H9 (cell line): ENCODE data around the gene NEURL2. TPM values are rescaled to one million over a fixed set of nuclear protein-coding genes. Genes with fewer than 3 reads are reported as not detected.

Experiments used
- DNase-seq: peaks from one replicate; pipeline ENCODE4 v3.0.0-alpha.2; 2017
- H2AFZ ChIP-seq: one replicate; pipeline ENCODE4 v1.6.1; 2013; ENCODE audit warnings: mild to moderate bottlenecking, low read length, control low read depth, moderate library complexity
- H2AK5ac ChIP-seq: 2 replicates; pipeline ENCODE4 v1.6.1; 2013; ENCODE audit warnings: low read length, control low read depth, mixed read lengths; ENCODE audit not compliant: insufficient read length
- H2BK120ac ChIP-seq: one replicate; pipeline ENCODE4 v1.6.1; 2013; ENCODE audit warnings: low read depth, mild to moderate bottlenecking, low read length, control low read depth, inconsistent platforms; ENCODE audit not compliant: poor library complexity, severe bottlenecking
- H2BK12ac ChIP-seq: 2 replicates; pipeline ENCODE4 v1.6.1; 2013; ENCODE audit warnings: low read length, control low read depth, mixed read lengths, low read depth; ENCODE audit not compliant: insufficient read length
- H2BK15ac ChIP-seq: 2 replicates; pipeline ENCODE4 v1.6.1; 2013; ENCODE audit warnings: low read depth, low read length, control low read depth
- H2BK20ac ChIP-seq: one replicate; pipeline ENCODE4 v1.6.1; 2013; ENCODE audit warnings: low read depth, mild to moderate bottlenecking, low read length, control low read depth, inconsistent platforms; ENCODE audit not compliant: poor library complexity, severe bottlenecking
- H2BK5ac ChIP-seq: 2 replicates; pipeline ENCODE4 v1.6.1; 2013; ENCODE audit warnings: low read length, control low read depth, mixed read lengths; ENCODE audit not compliant: insufficient read length
- H3K14ac ChIP-seq: 2 replicates; pipeline ENCODE4 v1.6.1; 2013; ENCODE audit warnings: low read length, control low read depth; ENCODE audit not compliant: insufficient read depth
- H3K18ac ChIP-seq: 2 replicates; pipeline ENCODE4 v1.6.1; 2013; ENCODE audit warnings: low read depth, mild to moderate bottlenecking, mixed read lengths, low read length, control low read depth; ENCODE audit not compliant: insufficient read length
- H3K23ac ChIP-seq: 2 replicates; pipeline ENCODE4 v1.6.1; 2013; ENCODE audit warnings: low read length, control low read depth, mixed read lengths, low read depth; ENCODE audit not compliant: insufficient read length
- H3K23me2 ChIP-seq: 2 replicates; pipeline ENCODE4 v1.6.1; 2013; ENCODE audit warnings: low read depth, mild to moderate bottlenecking, mixed read lengths, low read length, control low read depth; ENCODE audit not compliant: insufficient read length, poor library complexity, severe bottlenecking
- H3K27ac ChIP-seq: 2 replicates; pipeline ENCODE4 v1.5.1; 2013; ENCODE audit warnings: low read length, control low read depth, mixed read lengths, low read depth; ENCODE audit not compliant: insufficient read length
- H3K27me3 ChIP-seq: 2 replicates; pipeline ENCODE4 v1.6.1; 2013; ENCODE audit warnings: low read length, control low read depth, inconsistent platforms; ENCODE audit not compliant: insufficient read depth
- H3K4ac ChIP-seq: 2 replicates; pipeline ENCODE4 v1.6.1; 2013; ENCODE audit warnings: low read depth, mild to moderate bottlenecking, control low read depth, inconsistent platforms, low read length, moderate library complexity
- H3K4me1 ChIP-seq: 2 replicates; pipeline ENCODE4 v1.6.1; 2013; ENCODE audit warnings: low read length, control low read depth, inconsistent platforms; ENCODE audit not compliant: insufficient read depth
- H3K4me2 ChIP-seq: 2 replicates; pipeline ENCODE4 v1.6.1; 2013; ENCODE audit warnings: low read length, control low read depth, mixed read lengths; ENCODE audit not compliant: insufficient read length, insufficient read depth
- H3K56ac ChIP-seq: 2 replicates; pipeline ENCODE4 v1.6.1; 2013; ENCODE audit warnings: low read depth, mild to moderate bottlenecking, mixed read lengths, low read length, control low read depth; ENCODE audit not compliant: insufficient read length
- H3K79me1 ChIP-seq: 2 replicates; pipeline ENCODE4 v1.6.1; 2013; ENCODE audit warnings: low read depth, mild to moderate bottlenecking, moderate library complexity, low read length, control low read depth, inconsistent platforms; ENCODE audit not compliant: insufficient read depth, poor library complexity, severe bottlenecking
- H3K79me2 ChIP-seq: 2 replicates; pipeline ENCODE4 v1.6.1; 2013; ENCODE audit warnings: low read length, control low read depth, inconsistent platforms; ENCODE audit not compliant: insufficient read depth
- H3K9ac ChIP-seq: 2 replicates; pipeline ENCODE4 v1.6.1; 2013; ENCODE audit warnings: low read length, control low read depth, mixed read lengths; ENCODE audit not compliant: insufficient read length; ENCODE audit errors: extremely low read depth
- H3K9me3 ChIP-seq: one replicate; pipeline ENCODE4 v1.6.1; 2013; ENCODE audit warnings: low read depth, low read length, inconsistent platforms; ENCODE audit not compliant: control insufficient read depth
- H3T11ph ChIP-seq: one replicate; pipeline ENCODE4 v1.6.1; 2013; ENCODE audit warnings: mild to moderate bottlenecking, low read length, control low read depth, inconsistent platforms
- H4K20me1 ChIP-seq: one replicate; pipeline ENCODE4 v1.6.1; 2013; ENCODE audit not compliant: control insufficient read depth, insufficient read length, insufficient read depth
- H4K5ac ChIP-seq: 2 replicates; pipeline ENCODE4 v1.6.1; 2013; ENCODE audit warnings: low read depth, mild to moderate bottlenecking, mixed read lengths, low read length, control low read depth; ENCODE audit not compliant: insufficient read length
- H4K8ac ChIP-seq: replicated peaks from 2 replicates; pipeline ENCODE4 v1.6.1; 2013; ENCODE audit warnings: low read length, control low read depth, mixed read lengths, low read depth; ENCODE audit not compliant: insufficient read length
- H4K91ac ChIP-seq: 2 replicates; pipeline ENCODE4 v1.6.1; 2013; ENCODE audit warnings: low read depth, mild to moderate bottlenecking, moderate library complexity, mixed read lengths, low read length, control low read depth; ENCODE audit not compliant: insufficient read length
- H3K27ac Mint-ChIP-seq, 3 experiments: 2 replicates in 2 of 3; 3 replicates in 1 of 3; pipeline ENCODE4 v1.8.0; 2020 to 2021; ENCODE audit warnings: mixed read lengths in 3 of 3, mild to moderate bottlenecking in 1 of 3, moderate library complexity in 1 of 3
- H3K27me3 Mint-ChIP-seq: 2 replicates; pipeline ENCODE4 v1.8.0; 2021; ENCODE audit warnings: low read depth, mild to moderate bottlenecking, moderate library complexity, mixed read lengths
- H3K36me3 Mint-ChIP-seq, 3 experiments: 2 replicates in 2 of 3; 3 replicates in 1 of 3; pipeline ENCODE4 v1.8.0; 2020 to 2021; ENCODE audit warnings: low read depth in 3 of 3, mixed read lengths in 3 of 3; ENCODE audit not compliant: insufficient read depth in 1 of 3
- H3K4me1 Mint-ChIP-seq, 2 experiments: 2 replicates each; pipeline ENCODE4 v1.8.0; 2020; ENCODE audit warnings: mixed read lengths in 2 of 2
- H3K4me3 Mint-ChIP-seq, 2 experiments: 2 replicates in 1 of 2; 3 replicates in 1 of 2; pipeline ENCODE4 v1.8.0; 2020 to 2021; ENCODE audit warnings: mild to moderate bottlenecking in 2 of 2, mixed read lengths in 2 of 2, moderate library complexity in 1 of 2
- H3K9me3 Mint-ChIP-seq, 2 experiments: 2 replicates in 1 of 2; 3 replicates in 1 of 2; pipeline ENCODE4 v1.8.0; 2020; ENCODE audit warnings: mild to moderate bottlenecking in 2 of 2, mixed read lengths in 2 of 2, moderate library complexity in 1 of 2
- WGBS: extraction: QIAGEN DNeasy Blood & Tissue Kit; methylation state at CpG from one replicate; pipeline ENCODE4 v1.1.7; 2013; ENCODE audit warnings: missing lambda C conversion rate, low lambda C conversion rate, mixed read lengths; ENCODE audit not compliant: insufficient read length; ENCODE audit errors: extremely low coverage; 5-methylcytosine and 5-hydroxymethylcytosine counted together
- total RNA-seq: library from RNA; stranded (reverse); gene quantifications from 2 replicates; pipeline ENCODE4 v1.2.1, GENCODE V29; 2021
- TF ChIP-seq, protein P1 (sequence below): fragments of 200-600 bp; sonication (generic); conservative IDR thresholded peaks from 3 replicates; pipeline ENCODE4 v1.8.0; 2021; ENCODE audit warnings: antibody characterized with exemption, mild to moderate bottlenecking

NEURL2 gene
- total RNA-seq, 1 experiment from 2014 or later, result 5.4 TPM

DNA sequence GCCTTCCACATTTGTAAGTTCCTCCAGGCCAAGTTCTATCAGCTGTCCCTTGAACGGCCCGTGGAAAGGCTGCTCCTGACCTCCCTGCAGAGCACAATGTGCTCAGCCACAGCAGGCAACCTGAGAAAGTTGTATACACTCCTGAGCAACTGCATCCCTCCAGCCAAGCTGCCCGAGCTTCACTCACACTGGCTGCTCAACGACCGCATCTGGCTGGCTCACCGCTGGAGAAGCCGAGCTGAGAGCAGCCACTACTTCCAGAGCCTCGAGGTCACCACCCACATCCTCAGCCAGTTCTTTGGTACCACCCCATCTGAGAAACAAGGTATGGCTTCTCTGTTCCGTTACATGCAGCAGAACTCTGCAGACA is 7.9 kb downstream of the NEURL2 start:
- Histone ChIP-seq H3K27ac (no peak overlapping the region), H4K20me1 (no peaks in the 10 kb centered on the region), H3K56ac (no peak overlapping the region), H2BK15ac (no peak overlapping the region), H3K9ac (no peak overlapping the region), H2AK5ac (no peak overlapping the region), H4K8ac (no peak overlapping the region), H3K4me2 (no peak overlapping the region), H3K27me3 (no peaks in the 10 kb centered on the region), H2BK12ac (no peak overlapping the region), H3K4ac (no peak overlapping the region), H3K9me3 (no peaks in the 10 kb centered on the region), H3K14ac (no peak overlapping the region), H3K79me2 (peaks cover 5% of the 10 kb centered on the region; the same call in 1 of the 2 replicates), H3T11ph (no peak overlapping the region), H3K4me1 (no peaks in the 10 kb centered on the region), H3K79me1 (no peaks in the 10 kb centered on the region), H2BK120ac (no peak overlapping the region), H3K23ac (no peak overlapping the region), H2BK20ac (no peak overlapping the region), H3K18ac (no peak overlapping the region), H2AFZ (no peak overlapping the region), H4K5ac (no peak overlapping the region), H4K91ac (no peak overlapping the region), H2BK5ac (no peak overlapping the region), H3K23me2 (peaks cover 5% of the 10 kb centered on the region)
- Mint-ChIP-seq H3K9me3 (no peaks in the 10 kb centered on the region; a peak in 1 of 5 replicates), H3K4me1 (peaks cover 5 to 9% of the 10 kb centered on the region in 2 experiments), H3K4me3 (peak overlapping the region; percentile 12 to 72; a peak in 2 of 5 replicates), H3K27ac (no peak overlapping the region), H3K36me3 (peaks cover 19 to 32% (median 24%) of the 10 kb centered on the region in 3 experiments), H3K27me3 (no peaks in the 10 kb centered on the region)
- TF ChIP-seq, protein P1, sequence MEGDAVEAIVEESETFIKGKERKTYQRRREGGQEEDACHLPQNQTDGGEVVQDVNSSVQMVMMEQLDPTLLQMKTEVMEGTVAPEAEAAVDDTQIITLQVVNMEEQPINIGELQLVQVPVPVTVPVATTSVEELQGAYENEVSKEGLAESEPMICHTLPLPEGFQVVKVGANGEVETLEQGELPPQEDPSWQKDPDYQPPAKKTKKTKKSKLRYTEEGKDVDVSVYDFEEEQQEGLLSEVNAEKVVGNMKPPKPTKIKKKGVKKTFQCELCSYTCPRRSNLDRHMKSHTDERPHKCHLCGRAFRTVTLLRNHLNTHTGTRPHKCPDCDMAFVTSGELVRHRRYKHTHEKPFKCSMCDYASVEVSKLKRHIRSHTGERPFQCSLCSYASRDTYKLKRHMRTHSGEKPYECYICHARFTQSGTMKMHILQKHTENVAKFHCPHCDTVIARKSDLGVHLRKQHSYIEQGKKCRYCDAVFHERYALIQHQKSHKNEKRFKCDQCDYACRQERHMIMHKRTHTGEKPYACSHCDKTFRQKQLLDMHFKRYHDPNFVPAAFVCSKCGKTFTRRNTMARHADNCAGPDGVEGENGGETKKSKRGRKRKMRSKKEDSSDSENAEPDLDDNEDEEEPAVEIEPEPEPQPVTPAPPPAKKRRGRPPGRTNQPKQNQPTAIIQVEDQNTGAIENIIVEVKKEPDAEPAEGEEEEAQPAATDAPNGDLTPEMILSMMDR, result no peak
- WGBS, result no CpG with 5 or more reads among the region's 9 CpGs
- no peak for DNase-seq
